ENCODE results near the gene AKAP8.

- TF ChIP-seq CTCF (IDR thresholded peaks at IDR 0.05) (no peak), POLR2A (IDR thresholded peaks at IDR 0.05) (no peak)
These were observed 25.2 kb upstream of the AKAP8 start for GRCh38 chr19:15404780-15405211.

All from thyroid gland (tissue), 4 donors.